Peyer's patch (tissue), 4 donors: ENCODE data around the gene PRR33.
"Not testable (repeated sequence)": the region's sequence is repeated elsewhere in the genome, so short reads cannot be mapped to it uniquely, and the experiment has no call there.

Experiments
- POLR2A ChIP-seq, 2 donors: fragments of 450-650 bp; IDR thresholded peaks; one replicate each; pipeline ENCODE4 v1.5.1; 2017; ENCODE audit warnings: antibody characterized with exemption in 2 of 2, mild to moderate bottlenecking in 2 of 2, moderate library complexity in 2 of 2
- TF ChIP-seq, protein P1 (sequence below), 6 experiments: fragments of 450-650 bp in 4 of 6; fragments of 200-600 bp in 2 of 6; sonication (generic) in 1 of 6; IDR thresholded peaks; one replicate each; pipeline ENCODE4 v1.5.1; 2017 to 2019; ENCODE audit warnings: antibody characterized with exemption in 6 of 6, mild to moderate bottlenecking in 3 of 6, moderate library complexity in 1 of 6

DNA sequence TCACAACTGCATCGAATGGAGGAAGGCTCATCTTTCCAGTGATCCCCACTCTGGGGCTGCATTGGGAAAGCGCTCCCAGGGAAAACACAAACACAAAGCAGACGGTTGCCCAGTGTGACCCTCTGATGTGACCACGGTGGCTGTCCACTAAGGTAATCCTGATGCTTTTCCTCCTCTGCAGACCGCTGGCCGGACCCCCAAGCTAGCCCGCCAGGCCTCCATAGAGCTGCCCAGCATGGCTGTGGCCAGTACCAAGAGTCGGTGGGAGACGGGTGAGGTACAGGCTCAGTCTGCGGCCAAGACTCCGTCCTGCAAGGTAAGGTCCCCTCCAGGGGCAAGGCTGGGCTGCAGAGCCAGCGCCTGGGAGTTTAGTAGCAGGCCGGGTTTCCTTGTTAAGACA is 5.1 kb downstream of the PRR33 start:
- TF ChIP-seq, protein P1, sequence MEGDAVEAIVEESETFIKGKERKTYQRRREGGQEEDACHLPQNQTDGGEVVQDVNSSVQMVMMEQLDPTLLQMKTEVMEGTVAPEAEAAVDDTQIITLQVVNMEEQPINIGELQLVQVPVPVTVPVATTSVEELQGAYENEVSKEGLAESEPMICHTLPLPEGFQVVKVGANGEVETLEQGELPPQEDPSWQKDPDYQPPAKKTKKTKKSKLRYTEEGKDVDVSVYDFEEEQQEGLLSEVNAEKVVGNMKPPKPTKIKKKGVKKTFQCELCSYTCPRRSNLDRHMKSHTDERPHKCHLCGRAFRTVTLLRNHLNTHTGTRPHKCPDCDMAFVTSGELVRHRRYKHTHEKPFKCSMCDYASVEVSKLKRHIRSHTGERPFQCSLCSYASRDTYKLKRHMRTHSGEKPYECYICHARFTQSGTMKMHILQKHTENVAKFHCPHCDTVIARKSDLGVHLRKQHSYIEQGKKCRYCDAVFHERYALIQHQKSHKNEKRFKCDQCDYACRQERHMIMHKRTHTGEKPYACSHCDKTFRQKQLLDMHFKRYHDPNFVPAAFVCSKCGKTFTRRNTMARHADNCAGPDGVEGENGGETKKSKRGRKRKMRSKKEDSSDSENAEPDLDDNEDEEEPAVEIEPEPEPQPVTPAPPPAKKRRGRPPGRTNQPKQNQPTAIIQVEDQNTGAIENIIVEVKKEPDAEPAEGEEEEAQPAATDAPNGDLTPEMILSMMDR (IDR thresholded peaks at IDR 0.05), result not testable (repeated sequence)
- not testable (repeated sequence) for TF ChIP-seq POLR2A (IDR thresholded peaks at IDR 0.05)
